HG03196 (cell line): ENCODE results near the gene AMOTL2.

Experiments
- ATAC-seq: cut with Tn5 transposase; IDR thresholded peaks from one replicate; pipeline ENCODE4 v1.9.1; 2021; ENCODE audit not compliant: unreplicated experiment

The AMOTL2 gene

GRCh38 chr3:134366928-134367811, 7.1 kb downstream of the AMOTL2 start:
- ATAC-seq = no peak

- no peak for ATAC-seq
Measured at GRCh38 chr3:134366221-134366927, 7.9 kb downstream of the AMOTL2 start.

DNA sequence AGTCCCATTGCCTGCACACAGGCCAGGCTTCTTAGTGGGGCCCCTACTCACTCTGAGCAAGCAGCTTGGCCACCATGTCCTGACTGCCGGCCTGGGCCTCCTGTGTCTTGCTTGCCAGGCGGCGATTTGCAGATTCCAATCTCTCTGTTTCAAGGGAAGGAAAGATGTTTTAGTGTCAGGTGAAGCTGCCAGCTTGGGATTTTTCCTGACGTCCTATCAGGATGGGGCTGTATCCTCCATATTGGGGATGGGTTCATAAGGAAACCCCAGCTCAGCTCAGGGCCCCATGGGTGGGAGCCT, 8.5 kb downstream of the AMOTL2 start:
- no peak for ATAC-seq

DNA sequence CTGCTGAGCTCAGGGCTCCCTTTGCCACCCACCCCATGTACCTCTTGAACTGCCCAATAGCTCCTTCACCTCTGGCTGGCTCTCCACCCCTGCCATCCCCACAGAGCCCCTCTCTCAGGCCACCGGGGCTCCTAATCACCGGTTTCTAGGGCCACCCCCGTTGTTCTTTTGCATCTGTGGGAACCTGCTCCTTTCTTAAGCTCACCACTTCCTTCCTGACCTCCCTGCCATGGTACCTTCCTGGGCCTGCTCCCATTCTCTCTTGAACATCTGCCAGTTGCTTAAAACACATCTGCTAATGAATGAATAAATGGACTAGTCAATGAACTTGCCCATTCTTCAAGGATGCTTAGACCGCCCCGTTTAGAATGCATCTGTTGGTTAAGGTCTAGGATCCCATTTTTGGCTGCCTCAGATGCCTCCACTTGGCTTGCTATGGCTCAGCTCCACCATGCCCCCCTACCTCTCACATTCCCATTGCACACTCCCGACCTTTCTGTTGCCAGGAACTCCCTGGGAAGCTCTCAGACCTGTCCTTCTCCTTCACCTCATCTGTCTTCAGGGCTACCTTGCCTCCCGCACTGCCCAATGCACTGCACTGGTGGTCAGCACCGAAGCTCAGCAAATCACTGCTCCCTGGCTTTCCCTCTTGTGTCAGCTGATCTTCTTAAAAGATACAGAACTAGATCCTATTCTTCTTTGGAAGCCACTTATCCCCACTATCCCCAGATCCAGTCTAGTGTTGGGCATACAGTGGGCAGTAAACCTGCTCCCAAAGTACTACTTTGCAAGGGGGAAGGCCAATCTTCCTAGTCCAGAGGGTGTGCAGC, 9.1 kb downstream of the AMOTL2 start:
- no peak for ATAC-seq

DNA sequence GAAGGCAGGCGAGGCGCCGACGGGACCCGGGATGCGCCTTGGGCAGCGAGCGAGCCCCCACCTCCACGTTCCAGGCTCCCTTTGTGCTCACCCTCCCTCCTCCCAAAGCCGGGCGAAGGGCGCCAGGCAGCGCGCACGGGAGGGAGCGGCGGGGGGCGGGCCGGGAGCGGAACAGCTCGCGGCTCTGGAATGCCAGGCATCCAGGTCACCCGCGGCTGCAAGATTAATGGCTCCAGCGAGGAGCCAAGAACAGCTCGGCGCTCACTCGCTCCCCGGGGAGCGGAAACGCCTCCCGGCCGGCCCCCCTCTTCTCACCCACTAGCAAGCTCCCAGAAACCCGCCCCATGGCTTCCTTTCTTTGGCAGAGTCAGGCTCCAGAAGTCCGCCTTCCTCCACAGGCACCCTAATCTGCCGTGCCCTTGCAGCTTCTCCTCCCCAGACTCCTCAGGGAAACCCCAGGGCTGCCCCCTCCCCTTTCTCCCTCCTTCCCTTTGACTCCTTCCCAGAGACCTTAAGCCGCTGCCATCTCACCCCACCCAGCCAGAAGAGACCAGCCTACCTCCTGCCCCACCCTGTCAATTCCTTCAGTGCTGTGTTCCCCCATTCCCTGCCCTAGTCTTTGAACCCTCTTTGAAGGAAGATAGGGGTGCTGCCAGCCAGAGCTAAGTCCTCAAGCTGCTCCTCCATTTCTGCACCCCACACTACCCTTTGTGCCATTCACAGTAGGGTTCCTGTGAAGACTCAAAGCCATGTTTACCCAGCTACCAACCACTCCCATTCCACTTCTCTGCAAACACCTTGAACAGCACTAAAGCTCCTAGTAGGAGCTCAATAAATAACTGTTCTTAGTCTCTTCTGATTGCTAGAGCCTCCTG, 9.9 kb downstream of the AMOTL2 start:
- no peak for ATAC-seq

DNA sequence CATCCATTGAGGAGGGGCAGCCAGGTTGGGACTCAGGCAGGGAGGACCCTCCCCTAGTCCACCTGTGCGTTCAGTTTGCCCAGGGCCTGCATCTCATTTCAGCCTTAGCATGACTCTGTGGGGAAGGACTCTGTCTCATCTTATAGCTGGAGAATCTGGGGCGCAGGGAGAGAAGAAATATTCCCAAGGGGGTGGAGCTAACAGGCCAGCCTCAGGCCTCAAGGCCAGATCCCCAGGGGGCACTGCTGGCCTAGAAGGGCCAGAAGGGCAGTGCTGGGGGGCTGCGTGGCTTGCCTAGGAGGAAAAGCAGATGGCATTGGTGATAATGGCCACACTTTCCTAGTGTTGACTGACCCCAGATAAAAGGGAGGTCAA, 10.9 kb downstream of the AMOTL2 start:
- ATAC-seq = no peak

GRCh38 chr3:134362670-134363380, 11.4 kb downstream of the AMOTL2 start:
- ATAC-seq = no peak

DNA sequence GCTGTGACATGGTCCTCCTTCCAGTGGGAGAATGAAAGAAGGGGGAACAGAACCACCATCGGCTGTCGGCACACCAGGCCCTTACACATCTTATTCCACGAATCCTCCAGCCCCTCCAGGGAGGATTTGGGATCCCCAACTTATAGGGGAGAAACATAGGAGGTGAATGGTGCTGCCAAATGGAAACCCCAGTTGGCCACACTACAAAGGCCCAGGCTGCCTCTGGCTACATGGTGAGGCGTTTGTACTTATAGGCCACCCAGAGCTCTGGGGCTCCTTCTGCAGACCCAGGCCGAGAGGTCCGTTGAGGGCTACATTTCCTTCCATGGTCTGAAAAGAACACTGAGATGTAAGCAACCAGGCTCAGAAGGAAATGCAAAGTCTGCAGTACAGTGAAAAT, 12.0 kb downstream of the AMOTL2 start:
- ATAC-seq = no peak

- no peak for ATAC-seq
Measured at GRCh38 chr3:134361162-134361835, 12.9 kb downstream of the AMOTL2 start.

GRCh38 chr3:134360046-134360445, 14.2 kb downstream of the AMOTL2 start:
- ATAC-seq = no peak

DNA sequence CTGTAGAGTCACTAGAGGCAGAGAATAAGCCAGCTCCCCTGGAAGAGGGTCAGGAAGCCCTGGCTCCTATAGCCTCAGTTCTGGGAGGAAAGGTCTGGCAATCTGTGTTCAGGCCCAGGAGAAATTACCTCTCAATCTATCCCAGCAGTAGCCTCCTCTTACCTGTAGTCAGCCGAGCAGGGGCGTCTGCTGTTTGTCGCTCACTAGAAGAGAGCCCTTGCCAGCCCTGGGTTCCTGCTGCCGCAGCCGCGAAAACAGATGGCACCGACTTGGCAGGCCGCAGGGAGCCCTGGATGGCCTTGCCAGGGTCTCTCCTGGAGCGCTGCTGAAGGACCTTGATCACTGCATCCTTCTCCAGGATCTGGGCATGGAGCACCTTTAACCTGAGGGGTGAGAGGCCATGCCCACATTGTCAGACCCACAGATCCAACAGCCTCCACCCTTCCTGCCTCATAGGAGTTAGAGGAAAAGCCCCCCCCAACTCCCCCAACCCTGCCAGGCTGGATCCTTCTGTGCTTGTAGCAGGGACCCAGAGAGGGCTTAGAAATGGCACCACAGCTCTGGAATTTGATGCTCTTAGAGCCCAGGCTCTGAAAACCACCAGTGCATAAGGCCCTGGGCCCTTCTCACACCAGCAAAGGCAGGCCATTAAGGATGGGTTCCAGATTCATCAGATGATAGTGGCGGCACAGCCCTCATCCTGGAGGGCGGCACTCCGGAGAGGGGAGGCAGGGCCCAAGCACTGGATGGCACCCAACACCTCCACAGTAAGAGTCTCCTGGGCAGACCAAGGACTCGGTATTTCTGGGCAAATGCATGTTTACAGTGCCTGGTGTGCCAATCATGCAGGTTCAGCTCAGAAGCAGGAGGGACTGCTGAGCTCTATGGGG, 14.9 kb downstream of the AMOTL2 start:
- ATAC-seq = no peak

- ATAC-seq = no peak
Measured at GRCh38 chr3:134357914-134358811, 16.1 kb downstream of the AMOTL2 start.

DNA sequence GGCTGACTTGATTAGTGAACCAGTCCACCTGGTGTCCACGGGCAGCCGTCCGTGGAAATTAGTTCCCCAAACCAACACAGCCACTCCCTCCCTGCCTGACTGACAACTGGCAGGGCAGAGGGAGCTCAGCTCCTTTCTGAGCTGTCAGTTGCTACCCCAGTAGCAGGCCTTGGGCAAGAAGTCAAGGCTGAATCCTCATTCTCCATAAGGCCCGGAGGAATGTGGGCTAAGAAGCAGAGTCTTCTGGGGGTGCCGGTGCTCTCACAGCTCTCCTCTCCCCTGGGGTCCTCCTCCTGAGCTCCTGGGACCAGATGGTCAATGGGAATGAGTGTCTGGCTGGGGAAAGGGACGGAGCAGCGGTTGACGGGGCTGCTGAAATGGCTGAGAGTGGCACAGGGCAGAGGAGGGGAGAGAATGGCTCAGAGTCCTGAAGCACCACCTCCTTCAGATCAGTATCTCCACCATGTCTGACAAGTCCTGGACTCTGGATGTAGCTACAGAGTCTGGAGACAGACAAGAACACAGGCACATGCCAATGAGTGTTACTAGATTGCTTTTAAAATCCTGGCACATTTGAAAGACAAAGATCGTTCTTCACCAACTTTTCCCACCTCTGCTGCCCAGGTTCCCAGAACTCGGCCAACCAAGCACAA, 16.9 kb downstream of the AMOTL2 start:
- no peak for ATAC-seq

DNA sequence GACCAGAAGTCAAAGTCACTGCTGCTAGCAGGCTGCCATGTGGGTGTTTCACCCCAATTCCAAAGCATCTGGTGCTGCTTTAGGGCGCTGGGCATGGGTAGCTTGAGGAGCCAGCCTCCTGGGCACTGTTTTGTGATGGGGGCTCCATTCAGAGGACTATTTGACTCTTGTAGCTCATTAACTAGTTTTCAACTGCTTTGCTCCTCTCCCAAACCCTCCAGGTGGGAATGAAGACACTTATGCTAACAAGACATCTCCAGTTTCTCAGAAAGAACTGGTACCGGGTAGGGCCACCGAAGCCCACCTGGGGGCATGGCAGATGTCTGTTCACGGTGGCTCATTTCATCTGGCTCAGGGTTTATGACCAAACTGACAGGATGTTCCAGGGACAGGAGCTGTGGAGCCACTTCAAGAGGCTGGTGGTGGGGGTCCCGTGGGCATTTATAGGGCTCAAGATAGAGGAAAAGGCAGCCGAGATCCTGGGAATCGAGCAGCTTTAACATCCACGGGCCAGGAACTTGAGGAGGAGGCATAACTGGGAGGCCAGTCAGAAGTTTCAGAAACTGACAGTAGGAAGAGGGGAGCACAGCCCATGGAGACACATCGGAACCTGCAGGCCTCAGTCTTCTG, 17.7 kb downstream of the AMOTL2 start:
- no peak for ATAC-seq

DNA sequence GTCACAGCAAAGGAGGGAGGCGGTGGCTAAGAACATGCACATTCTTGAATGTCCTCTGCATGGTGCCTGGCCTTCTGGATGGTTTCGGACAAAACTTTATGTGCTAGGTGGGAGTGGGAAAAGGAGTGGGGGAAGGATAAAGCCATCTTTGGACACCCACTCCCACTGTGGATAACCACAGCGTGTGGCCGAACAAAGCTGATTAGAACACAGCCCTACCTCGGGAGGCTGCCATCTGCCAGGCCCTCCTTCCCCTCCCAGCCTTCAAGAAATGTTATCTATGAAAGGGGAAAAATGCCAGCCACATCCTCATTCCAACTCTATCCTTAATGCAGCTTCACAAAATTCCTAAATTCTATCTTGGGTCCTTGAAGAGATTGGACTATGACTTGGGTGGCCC, 18.8 kb downstream of the AMOTL2 start:
- no peak for ATAC-seq

GRCh38 chr3:134354612-134355251, 19.5 kb downstream of the AMOTL2 start:
- ATAC-seq = no peak
